Endothelial cell of umbilical vein (primary cell): ENCODE results near the gene PAM16.

Source experiments
- CTCF ChIP-seq, 2 donors: IDR thresholded peaks; 1 replicate in 1 of 2; 2 replicates in 1 of 2; pipeline ENCODE4 v1.5.1; 2011; ENCODE audit warnings: low read length in 2 of 2, mild to moderate bottlenecking in 2 of 2, moderate library complexity in 2 of 2, control low read depth in 1 of 2, inconsistent platforms in 1 of 2, low read depth in 1 of 2; ENCODE audit not compliant: insufficient read depth in 1 of 2; ENCODE audit errors: extremely low read depth in 1 of 2
- EZH2 ChIP-seq: IDR thresholded peaks from 2 replicates; pipeline ENCODE4 v1.6.1; 2012; ENCODE audit warnings: borderline replicate concordance, low read depth, mild to moderate bottlenecking, moderate library complexity, low read length, inconsistent platforms; ENCODE audit not compliant: severe bottlenecking
- FOS ChIP-seq: IDR thresholded peaks from 2 replicates; pipeline ENCODE4 v1.6.1; 2011; ENCODE audit warnings: mild to moderate bottlenecking, low read length, moderate library complexity, borderline replicate concordance; ENCODE audit not compliant: insufficient read depth
- POLR2A ChIP-seq: IDR thresholded peaks from 2 replicates; pipeline ENCODE4 v1.6.1; 2012; ENCODE audit warnings: low read depth, mild to moderate bottlenecking, control low read depth, low read length

- TF ChIP-seq POLR2A: no peak
- no peak for TF ChIP-seq CTCF (IDR thresholded peaks at IDR 0.05; ENCODE audit: extremely low read depth in 1 of 2, insufficient read depth in 1 of 2, low read depth in 1 of 2, low read length in 2 of 2)
- TF ChIP-seq EZH2: no peak
- TF ChIP-seq FOS: no peak
Measured at GRCh38 chr16:4338712-4339299, 12.3 kb downstream of the PAM16 start.
